DND-41 (cell line): ENCODE results near the gene ANKRD13D.

Experiments
- ATAC-seq: fragments of 200-7000 bp; cut with Tn5 transposase; 3 replicates; pipeline ENCODE4 v1.9.1; 2021; ENCODE audit warnings: low read depth; ENCODE audit not compliant: insufficient read depth
- DNase-seq: peaks from one replicate; pipeline ENCODE4 v3.0.0-alpha.2; 2020
- H2AFZ ChIP-seq: 2 replicates; pipeline ENCODE4 v1.6.0; 2012; ENCODE audit warnings: low read depth, low read length
- H3K27ac ChIP-seq: 2 replicates; pipeline ENCODE4 v1.5.1; 2012; ENCODE audit warnings: low read length, inconsistent platforms
- H3K27me3 ChIP-seq: fragments of 200-600 bp; sonication (generic); 2 replicates; pipeline ENCODE4 v1.6.0; 2012; ENCODE audit warnings: low read length, mild to moderate bottlenecking, inconsistent platforms; ENCODE audit not compliant: insufficient read depth, poor library complexity
- H3K36me3 ChIP-seq: 2 replicates; pipeline ENCODE4 v1.5.1; 2012; ENCODE audit warnings: low read length, inconsistent platforms; ENCODE audit not compliant: insufficient read depth
- H3K4me1 ChIP-seq: 2 replicates; pipeline ENCODE4 v1.5.1; 2012; ENCODE audit warnings: mild to moderate bottlenecking, low read length; ENCODE audit not compliant: insufficient read depth
- H3K4me2 ChIP-seq: 2 replicates; pipeline ENCODE4 v1.6.0; 2012; ENCODE audit warnings: mild to moderate bottlenecking, moderate library complexity, low read length, inconsistent platforms; ENCODE audit not compliant: insufficient read depth
- H3K4me3 ChIP-seq, 2 experiments: fragments of 200-600 bp in 1 of 2; shearing (Covaris generic) in 1 of 2; 2 replicates each; pipeline ENCODE4 v1.5.1; 2012 to 2016; ENCODE audit warnings: inconsistent platforms in 2 of 2, low read length in 2 of 2, mild to moderate bottlenecking in 2 of 2, low read depth in 1 of 2, moderate library complexity in 1 of 2
- H3K79me2 ChIP-seq: 2 replicates; pipeline ENCODE4 v1.6.0; 2012; ENCODE audit warnings: low read length, inconsistent platforms; ENCODE audit not compliant: insufficient read depth
- H3K9ac ChIP-seq: 2 replicates; pipeline ENCODE4 v1.6.0; 2012; ENCODE audit warnings: low read depth, mild to moderate bottlenecking, inconsistent platforms, low read length, moderate library complexity
- H3K9me3 ChIP-seq: 2 replicates; pipeline ENCODE4 v1.5.1; 2012; ENCODE audit warnings: low read length, moderate library complexity, mild to moderate bottlenecking, inconsistent platforms; ENCODE audit not compliant: insufficient read depth, severe bottlenecking
- H4K20me1 ChIP-seq: 2 replicates; pipeline ENCODE4 v1.6.0; 2012; ENCODE audit warnings: low read length; ENCODE audit not compliant: insufficient read depth
- CTCF ChIP-seq: IDR thresholded peaks from 2 replicates; pipeline ENCODE4 v1.5.1; 2012; ENCODE audit warnings: borderline replicate concordance, low read length, moderate library complexity, mild to moderate bottlenecking; ENCODE audit not compliant: poor library complexity, severe bottlenecking; ENCODE audit errors: extremely low read depth
- EZH2 ChIP-seq: IDR thresholded peaks from 3 replicates; pipeline ENCODE4 v1.6.1; 2012; ENCODE audit warnings: borderline replicate concordance, low read depth, mild to moderate bottlenecking, moderate library complexity, low read length, inconsistent platforms; ENCODE audit not compliant: severe bottlenecking

The ANKRD13D gene

GRCh38 chr11:67349457-67349856 lies 60.4 kb downstream of the ANKRD13D start:
- Histone ChIP-seq H3K9ac (no peak overlapping the region), H4K20me1 (no peaks in the 10 kb centered on the region), H3K79me2 (peaks cover 8% of the 10 kb centered on the region), H3K4me2 (no peak overlapping the region), H2AFZ (no peak overlapping the region), H3K9me3 (no peaks in the 10 kb centered on the region), H3K27ac (no peak overlapping the region), H3K4me3 (no peak overlapping the region), H3K4me1 (peaks cover 28% of the 10 kb centered on the region), H3K27me3 (no peaks in the 10 kb centered on the region), H3K36me3 (no peaks in the 10 kb centered on the region; the same call in 1 of the 2 replicates)
- ATAC-seq: no peak
- TF ChIP-seq CTCF (no peak), EZH2 (no peak)
- DNase-seq: no peak

GRCh38 chr11:67349928-67350465 lies 60.9 kb downstream of the ANKRD13D start:
- no peak overlapping the region for H3K4me3 ChIP-seq
- DNase-seq (no peak), ATAC-seq (no peak)
- no peak overlapping the region for H3K4me2 ChIP-seq
- no peak overlapping the region for H3K9ac ChIP-seq
- H3K27ac ChIP-seq: no peak overlapping the region
- TF ChIP-seq EZH2 (no peak), CTCF (no peak)
- H3K79me2 ChIP-seq: peaks cover 8% of the 10 kb centered on the region
- peaks cover 30% of the 10 kb centered on the region for H3K4me1 ChIP-seq
- no peaks in the 10 kb centered on the region; the same call in 1 of the 2 replicates for H3K36me3 ChIP-seq
- H4K20me1 ChIP-seq: no peaks in the 10 kb centered on the region
- H3K27me3 ChIP-seq: no peaks in the 10 kb centered on the region
- H2AFZ ChIP-seq: no peak overlapping the region
- no peaks in the 10 kb centered on the region for H3K9me3 ChIP-seq

- Histone ChIP-seq H3K27me3 (no peaks in the 10 kb centered on the region), H2AFZ (no peak overlapping the region), H3K9me3 (no peaks in the 10 kb centered on the region), H3K9ac (peak overlapping the region; percentile 5), H3K27ac (0 out of 2 replicates have a peak overlapping the region, but pooled peaks have one; percentile 13), H3K4me3 (0 out of 4 replicates have a peak overlapping the region, but pooled peaks of 1 of the 2 experiments have one; percentile 10), H3K79me2 (peaks cover 8% of the 10 kb centered on the region), H4K20me1 (no peaks in the 10 kb centered on the region), H3K4me2 (peak overlapping the region; percentile 42), H3K4me1 (peaks cover 32% of the 10 kb centered on the region), H3K36me3 (no peaks in the 10 kb centered on the region; the same call in 1 of the 2 replicates)
- DNase-seq: peak; percentile 64
- ATAC-seq: peak; percentile 25; the same call in 2 of the 3 replicates
- TF ChIP-seq EZH2 (no peak), CTCF (peak; percentile 91)
Observed at GRCh38 chr11:67351275-67352005, 62.3 kb downstream of the ANKRD13D start.
